HG03469 (cell line): Measurements from ENCODE around the gene AKR1B1.

Experiments
- ATAC-seq: cut with Tn5 transposase; IDR thresholded peaks from one replicate; pipeline ENCODE4 v1.9.1; 2021; ENCODE audit warnings: mild to moderate bottlenecking, moderate library complexity, moderate number of reproducible peaks; ENCODE audit not compliant: unreplicated experiment

AKR1B1 gene

DNA sequence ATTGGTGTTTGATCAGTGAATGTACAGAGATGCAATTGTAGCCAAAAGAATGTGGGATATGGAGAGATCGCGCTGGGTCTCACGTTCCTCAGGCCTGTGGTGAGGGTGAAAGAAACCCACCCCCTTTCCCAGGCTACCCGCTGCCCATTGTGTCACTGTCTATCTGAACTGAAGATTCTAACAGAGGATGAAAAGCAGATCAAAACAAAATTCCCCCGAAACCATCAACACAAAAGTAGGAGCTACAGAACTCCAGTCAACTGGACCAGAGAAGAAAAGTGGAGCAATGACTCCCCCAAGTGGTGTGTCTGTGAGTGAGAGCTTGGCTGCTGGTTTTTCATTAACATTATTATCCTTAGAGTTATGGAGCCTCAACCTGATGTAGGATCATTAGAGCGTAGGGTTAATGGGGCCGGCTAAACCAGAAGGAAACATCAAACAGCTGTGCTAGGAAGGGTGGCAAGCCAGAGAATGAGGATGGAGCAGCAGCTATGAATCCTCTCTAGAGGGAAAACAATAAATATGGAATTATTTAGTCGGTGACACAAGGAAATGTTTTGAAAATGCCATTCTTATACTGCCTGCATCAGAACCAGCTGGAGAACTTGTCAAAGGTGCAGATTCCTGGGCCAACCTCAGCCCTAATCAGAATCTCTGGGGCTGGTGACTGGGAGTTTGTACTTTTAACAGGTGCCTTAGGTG lies 38.3 kb downstream of the AKR1B1 start:
- no peak for ATAC-seq

DNA sequence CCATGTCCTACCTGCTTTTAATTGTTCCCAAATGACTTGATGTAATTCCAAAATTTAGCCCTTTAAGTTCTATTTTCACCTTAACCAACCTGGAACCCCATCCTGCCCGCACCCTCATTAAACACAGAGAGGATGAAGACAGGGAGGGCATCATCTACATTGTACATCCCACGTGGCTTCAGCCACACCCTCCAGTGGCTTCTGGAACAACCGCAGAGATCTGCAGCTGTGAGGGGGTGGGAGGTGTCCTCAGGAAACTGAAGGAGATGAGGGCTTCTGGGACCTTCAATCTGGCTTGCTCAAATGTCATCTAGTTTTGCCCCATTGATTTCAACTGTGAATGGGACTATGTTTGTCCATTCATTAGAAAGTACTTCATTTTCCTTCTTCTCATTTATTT lies 39.0 kb downstream of the AKR1B1 start:
- no peak for ATAC-seq

DNA sequence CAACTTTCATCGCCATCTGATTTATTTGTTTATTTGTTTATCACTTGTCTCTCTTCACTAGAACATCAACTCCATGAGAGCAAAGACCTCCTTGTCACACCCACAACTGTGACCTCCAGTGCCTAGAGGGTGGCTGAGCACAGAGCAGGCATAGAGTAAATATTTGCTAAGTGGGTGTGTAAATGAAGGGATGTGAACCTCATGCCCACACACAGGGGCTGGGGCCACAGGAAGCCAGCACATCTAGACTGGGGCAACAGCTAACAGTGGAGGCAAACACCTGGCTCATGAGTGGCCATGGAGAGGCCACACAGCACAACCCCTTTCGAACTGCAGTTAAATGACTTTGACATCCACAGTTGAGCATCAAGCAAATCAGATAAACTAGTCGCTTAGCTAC lies 39.8 kb downstream of the AKR1B1 start:
- ATAC-seq = no peak

DNA sequence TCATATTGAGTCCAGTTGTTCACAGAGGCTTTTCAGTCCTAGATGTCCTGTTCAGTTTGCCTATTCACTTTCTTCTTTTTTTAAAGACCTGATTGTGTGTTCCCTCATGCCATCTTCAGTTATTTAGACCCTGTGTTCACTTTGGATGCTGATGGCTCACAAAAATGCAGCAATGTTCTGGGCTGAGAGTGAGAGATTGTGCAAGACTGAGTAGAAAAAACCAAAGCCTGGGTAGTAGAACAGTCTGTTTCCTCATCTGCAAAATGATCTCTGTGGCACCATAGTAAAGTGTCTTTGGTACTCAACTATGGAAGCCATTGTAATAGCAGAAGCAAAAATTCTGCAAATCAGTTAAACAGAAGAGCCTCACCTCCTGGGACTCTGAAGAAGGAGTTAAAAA lies 43.2 kb downstream of the AKR1B1 start:
- ATAC-seq = no peak

DNA sequence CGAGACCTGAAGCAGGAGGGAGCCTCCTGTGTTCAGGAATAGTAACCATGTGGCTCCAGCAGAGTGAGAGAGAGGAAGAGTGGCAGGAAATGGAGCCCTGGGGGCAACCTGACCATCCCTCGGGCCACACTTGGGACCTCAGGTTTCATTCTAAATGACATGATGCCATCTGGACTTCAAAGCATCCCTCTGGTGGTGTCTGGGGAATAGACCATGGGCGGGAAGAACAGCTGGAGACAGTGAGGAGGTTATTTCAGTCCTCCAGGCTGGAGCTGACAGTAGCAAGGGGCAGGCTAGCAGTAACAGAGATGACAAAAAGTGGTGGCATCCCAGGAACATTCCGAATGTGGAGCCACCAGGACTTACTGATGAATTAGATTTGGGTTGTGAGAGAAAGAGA lies 44.8 kb downstream of the AKR1B1 start:
- no peak for ATAC-seq

DNA sequence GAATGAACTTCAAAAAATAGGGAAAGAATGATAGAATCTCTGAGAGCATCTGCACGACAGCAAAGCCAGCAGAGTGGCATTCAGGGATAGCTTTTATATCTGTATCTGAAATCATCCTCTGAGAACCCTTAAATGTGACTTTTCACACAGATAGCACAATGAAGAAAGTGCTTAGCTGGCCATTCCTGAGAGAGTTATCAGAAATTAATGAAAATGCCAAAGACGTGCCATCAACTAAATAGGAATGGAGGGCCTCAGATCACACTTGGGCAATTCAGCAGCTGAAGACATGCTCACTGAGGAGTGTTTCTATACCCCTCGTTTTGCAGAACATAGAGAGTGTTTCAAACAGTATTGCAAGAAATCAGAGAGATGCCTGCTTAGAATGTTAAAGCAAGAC lies 51.6 kb downstream of the AKR1B1 start:
- no peak for ATAC-seq

DNA sequence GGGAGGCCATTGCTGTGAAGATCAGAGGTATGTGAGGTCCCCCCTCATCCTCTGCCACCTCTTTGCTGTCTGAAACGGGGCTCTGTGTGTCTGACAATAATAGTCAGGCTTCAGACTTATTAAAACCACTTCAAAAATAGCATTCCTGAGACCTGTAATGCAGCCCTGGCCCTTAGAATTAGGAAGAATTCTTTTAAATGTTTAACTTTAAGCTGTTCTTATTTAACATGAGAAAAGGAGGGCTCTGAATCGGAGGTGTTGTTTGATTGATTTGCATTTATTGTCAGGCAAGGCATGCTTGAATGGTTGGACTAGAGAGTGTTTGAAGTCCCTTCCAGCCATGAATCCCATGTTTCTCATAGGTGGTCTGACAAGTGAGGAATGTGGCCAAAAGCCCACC lies 52.5 kb downstream of the AKR1B1 start:
- no peak for ATAC-seq

DNA sequence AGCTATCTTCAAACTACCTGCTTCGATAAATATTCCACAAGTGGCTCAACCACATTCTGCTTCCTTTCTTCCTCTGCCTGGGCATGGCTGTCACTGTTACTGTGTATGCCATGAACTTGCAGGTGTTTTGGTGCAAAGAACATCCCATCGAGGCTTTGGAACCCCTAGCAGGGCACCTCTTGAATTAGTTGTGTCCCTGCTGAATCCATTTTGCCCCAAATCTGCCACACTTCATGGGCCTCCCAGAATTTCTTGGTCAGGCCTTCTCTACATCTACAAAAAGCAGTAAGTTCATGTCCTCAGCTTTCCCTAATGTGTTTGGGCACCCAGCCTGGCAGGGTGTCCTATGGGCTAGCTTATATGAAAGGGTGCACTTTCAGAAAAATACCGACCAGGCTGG lies 53.6 kb downstream of the AKR1B1 start:
- no peak for ATAC-seq

DNA sequence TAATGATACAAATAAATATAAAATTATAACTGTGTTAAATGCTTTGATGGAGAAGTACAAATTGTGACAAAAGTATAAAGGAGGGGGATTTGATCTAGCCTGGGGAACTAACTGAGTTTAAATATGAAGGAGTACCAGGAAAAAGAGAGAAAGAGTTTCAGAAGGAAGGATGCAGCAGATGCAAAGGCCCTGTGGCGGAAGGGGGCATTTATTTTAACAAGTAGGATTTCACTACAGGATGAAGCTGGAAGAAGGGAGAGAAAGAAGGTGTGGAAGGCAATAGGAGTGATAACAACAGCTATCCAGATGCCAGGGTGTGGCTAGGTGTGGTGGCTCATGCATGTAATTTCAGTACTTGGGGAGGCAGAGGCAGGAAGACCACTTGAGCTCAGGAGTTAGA lies 55.8 kb downstream of the AKR1B1 start:
- no peak for ATAC-seq

DNA sequence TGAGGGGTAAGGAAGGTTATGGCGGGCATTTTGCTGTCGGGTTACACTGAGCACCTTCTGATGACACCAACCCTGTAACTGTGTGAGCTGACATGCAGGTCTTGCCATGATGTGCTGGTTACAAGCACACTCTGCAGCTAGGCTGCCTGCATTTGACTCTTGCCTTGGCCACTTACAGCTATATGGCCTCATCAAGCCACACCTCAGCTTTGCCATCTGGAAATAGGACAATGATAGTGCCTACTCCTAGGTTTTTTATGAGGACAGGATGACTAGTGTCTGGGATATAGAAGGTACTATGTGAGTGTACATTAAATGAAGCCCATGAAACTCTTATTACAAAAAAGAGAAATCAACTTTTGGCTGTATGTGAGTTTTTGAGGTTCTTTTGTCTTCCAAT lies 58.0 kb downstream of the AKR1B1 start:
- no peak for ATAC-seq

DNA sequence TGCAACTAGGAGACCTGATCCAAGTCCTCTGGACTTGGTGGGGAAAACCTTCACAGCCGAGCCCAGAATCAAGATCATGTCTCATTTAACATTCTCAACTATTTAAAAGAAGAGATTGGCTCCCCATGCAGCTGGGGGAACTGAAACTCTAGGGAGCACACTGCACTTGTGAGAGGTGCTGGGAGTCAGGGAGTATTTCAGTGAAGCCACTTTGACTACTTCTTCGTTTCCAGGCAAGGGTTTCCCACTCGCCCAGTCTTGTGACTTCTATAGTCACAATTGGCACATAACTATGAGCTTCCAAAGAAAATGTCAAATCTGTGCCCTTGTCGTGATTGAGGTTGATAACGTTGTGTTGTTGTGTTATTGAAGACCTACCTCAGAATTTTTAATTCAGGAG lies 62.9 kb downstream of the AKR1B1 start:
- no peak for ATAC-seq

DNA sequence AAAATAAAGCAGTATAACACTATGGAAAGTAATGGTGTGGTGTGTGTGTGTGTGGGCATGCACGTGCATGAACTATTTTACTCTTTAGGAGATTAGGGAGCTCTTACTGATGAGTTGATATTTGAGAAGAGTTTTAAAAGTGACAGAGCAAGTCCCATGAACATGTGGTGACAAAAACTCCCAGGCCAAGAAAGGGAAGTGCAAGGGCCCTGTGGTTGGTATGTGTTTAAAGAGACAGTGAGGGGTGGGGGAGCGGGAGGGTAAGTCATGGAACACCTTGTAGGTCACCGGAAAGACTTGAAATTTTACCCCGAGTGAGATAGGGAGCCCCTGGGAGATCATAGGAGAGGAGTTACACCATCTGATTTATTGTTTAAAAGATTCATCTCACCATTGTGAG lies 63.3 kb downstream of the AKR1B1 start:
- ATAC-seq = no peak

DNA sequence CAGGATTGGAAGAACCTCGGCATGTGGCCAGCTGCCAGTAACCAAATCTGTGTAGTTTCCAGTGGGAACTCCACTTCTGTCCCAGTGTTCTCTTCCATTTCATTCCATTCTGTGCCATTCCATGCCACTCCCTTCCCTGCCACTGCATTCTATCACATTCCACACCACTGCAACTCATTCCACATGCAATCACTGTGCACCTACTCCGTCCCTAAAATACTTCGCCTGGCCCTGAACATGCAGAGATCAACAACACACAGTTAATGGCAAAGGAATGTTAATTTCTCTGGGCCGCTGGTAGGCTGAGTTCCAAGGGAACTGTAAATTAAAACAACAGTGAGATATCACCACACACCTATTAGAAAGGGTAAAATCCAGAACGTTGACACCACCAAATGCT lies 64.8 kb downstream of the AKR1B1 start:
- ATAC-seq = no peak
